Spinal cord (tissue), 10 donors: ENCODE measurements around the gene NXPH4. TPM values are rescaled to one million over a fixed set of nuclear protein-coding genes. Genes with fewer than 3 reads are reported as not detected.

Experiments used
- DNase-seq, 6 donors: peaks; one replicate each; pipeline versions ENCODE4 v3.0.0 to v3.0.0-alpha.2; 2013 to 2015; ENCODE audit warnings: low spot score in 6 of 6, low read depth in 4 of 6
- H3K27ac ChIP-seq: one replicate; pipeline ENCODE4 v1.5.1; 2013; ENCODE audit warnings: low read depth, low read length, control low read depth
- H3K27me3 ChIP-seq: one replicate; pipeline ENCODE4 v1.6.1; 2013; ENCODE audit warnings: low read length; ENCODE audit not compliant: control insufficient read depth, insufficient read depth
- H3K36me3 ChIP-seq: one replicate; pipeline ENCODE4 v1.6.1; 2013; ENCODE audit warnings: low read length; ENCODE audit not compliant: control insufficient read depth, insufficient read depth
- H3K4me1 ChIP-seq: one replicate; pipeline ENCODE4 v1.6.1; 2013; ENCODE audit warnings: low read length; ENCODE audit not compliant: control insufficient read depth, insufficient read depth
- H3K4me3 ChIP-seq: one replicate; pipeline ENCODE4 v1.5.1; 2013; ENCODE audit warnings: low read depth, low read length, control low read depth
- H3K9me3 ChIP-seq: one replicate; pipeline ENCODE4 v1.6.1; 2013; ENCODE audit warnings: low read length; ENCODE audit not compliant: control insufficient read depth, insufficient read depth
- WGBS: methylation state at CpG from one replicate; pipeline ENCODE4 v1.1.5; 2013; ENCODE audit warnings: missing lambda C conversion rate; ENCODE audit not compliant: insufficient coverage; 5-methylcytosine and 5-hydroxymethylcytosine counted together
- polyA plus RNA-seq, 2 donors: library from polyadenylated mRNA; unstranded; fragments of 120-200 nt; gene quantifications; one replicate each; pipeline ENCODE4 v1.2.1, GENCODE V29; 2013; ENCODE audit not compliant: insufficient read length in 2 of 2
- total RNA-seq, 2 donors: library from RNA; depleted of rRNA in 1 of 2; stranded (reverse); fragments of 120-200 nt in 1 of 2; fragments of >200 nt in 1 of 2; gene quantifications; one replicate each; pipeline versions ENCODE4 v1.2.3 to v1.2.4, GENCODE V29; 2013 to 2014
- donor health status: healthy.

The NXPH4 gene
- total and polyA plus RNA-seq, 4 donors = 7.8 to 31.9 (median 20.0) TPM

GRCh38 chr12:57208631-57209282 lies 7.8 kb upstream of the NXPH4 start:
- DNase-seq = peak in 1 of 6 donors; percentile 47

GRCh38 chr12:57209916-57210315 lies 6.7 kb upstream of the NXPH4 start:
- Histone ChIP-seq H3K9me3 (no peaks in the 10 kb centered on the region), H3K4me1 (peaks cover 31% of the 10 kb centered on the region), H3K27me3 (peaks cover 12% of the 10 kb centered on the region), H3K36me3 (peaks cover 84% of the 10 kb centered on the region), H3K27ac (no peak overlapping the region), H3K4me3 (no peak overlapping the region)
- WGBS = 92% methylated on average over 8 of the region's 8 CpGs
- no peak for DNase-seq

More at GRCh38 chr12:57208631-57209282, 7.8 kb upstream of the NXPH4 start:
- H3K36me3 ChIP-seq = peaks cover 93% of the 10 kb centered on the region
- H3K27me3 ChIP-seq = peaks cover under 1% of the 10 kb centered on the region
- H3K4me1 ChIP-seq = peaks cover 19% of the 10 kb centered on the region
- H3K4me3 ChIP-seq = no peak overlapping the region
- no peak overlapping the region for H3K27ac ChIP-seq
- 69% methylated on average over 21 of the region's 22 CpGs for WGBS
- no peaks in the 10 kb centered on the region for H3K9me3 ChIP-seq

- H3K4me1 ChIP-seq = peaks cover 36% of the 10 kb centered on the region
- WGBS = 93% methylated on average over 15 of the region's 15 CpGs
- no peak for DNase-seq
- no peak overlapping the region for H3K27ac ChIP-seq
- H3K4me3 ChIP-seq = no peak overlapping the region
- peaks cover 79% of the 10 kb centered on the region for H3K36me3 ChIP-seq
- no peaks in the 10 kb centered on the region for H3K9me3 ChIP-seq
- H3K27me3 ChIP-seq = peaks cover 18% of the 10 kb centered on the region
Observed at GRCh38 chr12:57210461-57210860, 6.1 kb upstream of the NXPH4 start.

GRCh38 chr12:57210926-57211692 lies 5.5 kb upstream of the NXPH4 start:
- Histone ChIP-seq H3K4me1 (peaks cover 43% of the 10 kb centered on the region), H3K27me3 (peaks cover 24% of the 10 kb centered on the region), H3K4me3 (no peak overlapping the region), H3K9me3 (no peaks in the 10 kb centered on the region), H3K36me3 (peaks cover 72% of the 10 kb centered on the region), H3K27ac (no peak overlapping the region)
- WGBS = 88% methylated on average over 14 of the region's 16 CpGs
- no peak for DNase-seq

GRCh38 chr12:57211791-57212700 lies 4.5 kb upstream of the NXPH4 start:
- H3K27ac ChIP-seq = no peak overlapping the region
- DNase-seq = no peak
- peaks cover 50% of the 10 kb centered on the region for H3K4me1 ChIP-seq
- peaks cover 65% of the 10 kb centered on the region for H3K36me3 ChIP-seq
- H3K27me3 ChIP-seq = peaks cover 31% of the 10 kb centered on the region
- WGBS = 89% methylated on average over 15 of the region's 27 CpGs
- no peak overlapping the region for H3K4me3 ChIP-seq
- no peaks in the 10 kb centered on the region for H3K9me3 ChIP-seq

- Histone ChIP-seq H3K4me1 (peaks cover 54% of the 10 kb centered on the region), H3K27me3 (peaks cover 38% of the 10 kb centered on the region), H3K4me3 (no peak overlapping the region), H3K27ac (no peak overlapping the region), H3K36me3 (peaks cover 59% of the 10 kb centered on the region), H3K9me3 (no peaks in the 10 kb centered on the region)
- no peak for DNase-seq
- WGBS = no CpG with 5 or more reads among the region's 7 CpGs
Observed at GRCh38 chr12:57212701-57213057, 3.9 kb upstream of the NXPH4 start.

GRCh38 chr12:57213058-57213715 lies 3.4 kb upstream of the NXPH4 start:
- peaks cover 43% of the 10 kb centered on the region for H3K27me3 ChIP-seq
- H3K27ac ChIP-seq = no peak overlapping the region
- no peak overlapping the region for H3K4me3 ChIP-seq
- H3K36me3 ChIP-seq = peaks cover 54% of the 10 kb centered on the region
- no peaks in the 10 kb centered on the region for H3K9me3 ChIP-seq
- WGBS = 1% methylated on average over 8 of the region's 16 CpGs
- peak in 5 of 6 donors; percentile 70 to 97 (median 82) for DNase-seq
- H3K4me1 ChIP-seq = peaks cover 59% of the 10 kb centered on the region

- H3K4me3 ChIP-seq = no peak overlapping the region
- H3K27me3 ChIP-seq = peaks cover 49% of the 10 kb centered on the region
- H3K36me3 ChIP-seq = peaks cover 47% of the 10 kb centered on the region
- no peak overlapping the region for H3K27ac ChIP-seq
- H3K9me3 ChIP-seq = no peaks in the 10 kb centered on the region
- peaks cover 59% of the 10 kb centered on the region for H3K4me1 ChIP-seq
- 66% methylated on average over 3 of the region's 4 CpGs for WGBS
- DNase-seq = no peak
Observed at GRCh38 chr12:57213763-57214397, 2.7 kb upstream of the NXPH4 start.

- no peaks in the 10 kb centered on the region for H3K9me3 ChIP-seq
- peaks cover 54% of the 10 kb centered on the region for H3K27me3 ChIP-seq
- peaks cover 64% of the 10 kb centered on the region for H3K4me1 ChIP-seq
- H3K4me3 ChIP-seq = no peak overlapping the region
- no peak overlapping the region for H3K27ac ChIP-seq
- DNase-seq = peak in 3 of 6 donors; percentile 48 to 94 (median 88)
- 2% methylated on average over 11 of the region's 14 CpGs for WGBS
- peaks cover 42% of the 10 kb centered on the region for H3K36me3 ChIP-seq
Observed at GRCh38 chr12:57214398-57214781, 2.2 kb upstream of the NXPH4 start.
